Neural cell (in vitro differentiated cells): ENCODE measurements around the gene INTS14. TPM values are rescaled to one million over a fixed set of nuclear protein-coding genes. Genes with fewer than 3 reads are reported as not detected.

ENCODE experiments used
- H2AFZ ChIP-seq: fragments of 200-600, 300-800 bp; sonication (generic), shearing (Covaris generic); 2 replicates; pipeline ENCODE4 v1.6.0; 2014; ENCODE audit warnings: low read depth, mild to moderate bottlenecking, antibody characterized with exemption, low read length, moderate library complexity
- H3F3A ChIP-seq: fragments of 200-600 bp; shearing (Covaris generic); 2 replicates; pipeline ENCODE4 v1.6.1; 2016; ENCODE audit warnings: mild to moderate bottlenecking, moderate library complexity, mixed read lengths, antibody characterized with exemption, low read length; ENCODE audit not compliant: insufficient read depth, poor library complexity, severe bottlenecking
- H3K27ac ChIP-seq: fragments of 200-600, 300-800 bp; sonication (generic), shearing (Covaris generic); 2 replicates; pipeline ENCODE4 v1.5.1; 2014; ENCODE audit warnings: mild to moderate bottlenecking, low read length, moderate library complexity
- H3K27me3 ChIP-seq: fragments of 300-800, 200-600 bp; sonication (generic), shearing (Covaris generic); 2 replicates; pipeline ENCODE4 v1.6.0; 2014; ENCODE audit warnings: mild to moderate bottlenecking, low read depth, low read length, moderate library complexity; ENCODE audit not compliant: insufficient read depth
- H3K36me3 ChIP-seq: fragments of 300-800, 200-600 bp; sonication (generic), shearing (Covaris generic); 2 replicates; pipeline ENCODE4 v1.5.1; 2014; ENCODE audit warnings: mild to moderate bottlenecking, antibody characterized with exemption, low read length, moderate library complexity; ENCODE audit not compliant: insufficient read depth
- H3K4me2 ChIP-seq: fragments of 300-800, 200-600 bp; sonication (generic), shearing (Covaris generic); 2 replicates; pipeline ENCODE4 v1.6.0; 2014; ENCODE audit warnings: mild to moderate bottlenecking, low read length
- H3K4me3 ChIP-seq: fragments of 300-800, 200-600 bp; sonication (generic), shearing (Covaris generic); 2 replicates; pipeline ENCODE4 v1.5.1; 2014; ENCODE audit warnings: mild to moderate bottlenecking, low read length, moderate library complexity
- H3K79me2 ChIP-seq: fragments of 200-600 bp; shearing (Covaris generic); replicated peaks from 2 replicates; pipeline ENCODE4 v1.6.0; 2014; ENCODE audit warnings: mild to moderate bottlenecking, low read length, moderate library complexity; ENCODE audit not compliant: insufficient read depth
- H3K9ac ChIP-seq: fragments of 300-800, 200-600 bp; sonication (generic), shearing (Covaris generic); 2 replicates; pipeline ENCODE4 v1.6.1; 2016; ENCODE audit warnings: mild to moderate bottlenecking, low read length, mixed read lengths
- H3K9me2 ChIP-seq: fragments of 200-600 bp; shearing (Covaris generic); 2 replicates; pipeline ENCODE4 v1.6.1; 2016; ENCODE audit warnings: mild to moderate bottlenecking, low read length, mixed read lengths; ENCODE audit not compliant: insufficient read depth
- H3K9me3 ChIP-seq: fragments of 200-600, 300-800 bp; sonication (generic), shearing (Covaris generic); 2 replicates; pipeline ENCODE4 v1.6.1; 2016; ENCODE audit warnings: mild to moderate bottlenecking, mixed run types, low read length, moderate library complexity, mixed read lengths
- H4K20me1 ChIP-seq: fragments of 200-600 bp; shearing (Covaris generic); 2 replicates; pipeline ENCODE4 v1.6.1; 2016; ENCODE audit warnings: mild to moderate bottlenecking, mixed run types; ENCODE audit not compliant: insufficient read depth
- EP300 ChIP-seq: fragments of 450-650 bp; conservative IDR thresholded peaks from 2 replicates; pipeline ENCODE4 v1.6.1; 2014; ENCODE audit warnings: antibody characterized with exemption, mild to moderate bottlenecking, moderate library complexity; ENCODE audit not compliant: poor library complexity, severe bottlenecking
- EZH2 ChIP-seq: fragments of 200-600, 300-800 bp; shearing (Covaris generic), sonication (generic); IDR thresholded peaks from 2 replicates; pipeline ENCODE4 v1.6.1; 2014; ENCODE audit warnings: antibody characterized with exemption, low read length, borderline replicate concordance, mild to moderate bottlenecking; ENCODE audit not compliant: insufficient read depth, poor library complexity, severe bottlenecking
- MXI1 ChIP-seq: fragments of 450-650 bp; conservative IDR thresholded peaks from 2 replicates; pipeline ENCODE4 v1.6.1; 2014; ENCODE audit warnings: antibody characterized with exemption, mild to moderate bottlenecking; ENCODE audit not compliant: poor library complexity, severe bottlenecking
- POLR2AphosphoS5 ChIP-seq: IDR thresholded peaks from 2 replicates; pipeline ENCODE4 v1.6.1; 2012
- RAD21 ChIP-seq: fragments of 450-650 bp; conservative IDR thresholded peaks from 2 replicates; pipeline ENCODE4 v1.6.1; 2014; ENCODE audit warnings: antibody characterized with exemption, mild to moderate bottlenecking, moderate library complexity
- SMC3 ChIP-seq: fragments of 450-650 bp; conservative IDR thresholded peaks from 2 replicates; pipeline ENCODE4 v1.6.1; 2014; ENCODE audit warnings: antibody characterized with exemption, mild to moderate bottlenecking, moderate library complexity; ENCODE audit not compliant: poor library complexity
- TAF1 ChIP-seq: IDR thresholded peaks from 2 replicates; pipeline ENCODE4 v1.6.1; 2012; ENCODE audit warnings: low read depth
- polyA plus RNA-seq: library from polyadenylated mRNA; depleted of rRNA; stranded (reverse); fragments of >200 nt; gene quantifications from 2 replicates; pipeline ENCODE4 v1.2.3, GENCODE V29; 2014
- TF ChIP-seq, protein P1 (sequence below): fragments of 450-650 bp; IDR thresholded peaks from 2 replicates; pipeline ENCODE4 v1.5.1; 2014; ENCODE audit warnings: antibody characterized with exemption, mild to moderate bottlenecking, moderate library complexity; ENCODE audit not compliant: poor library complexity, severe bottlenecking
- TF ChIP-seq, protein P2 (sequence below): IDR thresholded peaks from 2 replicates; pipeline ENCODE4 v1.6.1; 2012; ENCODE audit warnings: borderline replicate concordance

Gene INTS14
- polyA plus RNA-seq, 1 donor from 2014 or later, result 49.7 TPM

DNA sequence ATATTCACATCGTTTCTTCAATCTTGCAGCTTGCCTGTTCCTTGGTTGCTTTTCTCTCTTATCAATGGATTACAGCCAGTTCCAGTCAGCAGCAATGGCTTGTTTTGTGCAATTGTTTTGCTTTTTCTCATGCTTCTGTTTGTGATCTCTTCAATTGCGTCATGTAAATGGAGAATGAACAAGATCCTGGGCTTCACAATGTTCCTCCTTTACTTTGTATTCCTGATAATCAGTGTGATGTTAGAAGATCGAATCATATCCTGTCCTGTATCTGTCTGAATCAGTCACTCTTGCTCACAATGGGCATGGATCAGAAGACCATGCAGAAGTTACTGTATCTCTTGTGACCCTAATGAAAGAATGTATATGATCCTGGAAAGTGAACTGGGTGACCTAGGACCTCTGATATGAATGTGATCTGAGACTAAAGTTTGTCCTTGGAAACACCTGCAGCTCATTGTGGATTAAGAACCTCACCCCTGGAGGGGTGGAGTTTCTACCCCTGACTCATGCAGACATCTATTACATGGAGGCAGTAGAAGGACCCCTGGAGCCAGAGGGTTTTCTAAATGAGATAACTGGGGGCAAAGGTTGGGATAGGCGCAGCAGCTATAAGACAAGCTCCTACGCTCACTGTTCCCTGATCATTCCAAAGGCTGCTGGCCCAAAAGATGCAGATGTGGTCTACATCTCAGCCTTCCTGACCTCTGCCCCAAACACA, 43.0 kb upstream of the INTS14 start:
- no peak for TF ChIP-seq RAD21
- TF ChIP-seq SMC3, result no peak
- TF ChIP-seq EZH2, result no peak
- TF ChIP-seq, protein P1, sequence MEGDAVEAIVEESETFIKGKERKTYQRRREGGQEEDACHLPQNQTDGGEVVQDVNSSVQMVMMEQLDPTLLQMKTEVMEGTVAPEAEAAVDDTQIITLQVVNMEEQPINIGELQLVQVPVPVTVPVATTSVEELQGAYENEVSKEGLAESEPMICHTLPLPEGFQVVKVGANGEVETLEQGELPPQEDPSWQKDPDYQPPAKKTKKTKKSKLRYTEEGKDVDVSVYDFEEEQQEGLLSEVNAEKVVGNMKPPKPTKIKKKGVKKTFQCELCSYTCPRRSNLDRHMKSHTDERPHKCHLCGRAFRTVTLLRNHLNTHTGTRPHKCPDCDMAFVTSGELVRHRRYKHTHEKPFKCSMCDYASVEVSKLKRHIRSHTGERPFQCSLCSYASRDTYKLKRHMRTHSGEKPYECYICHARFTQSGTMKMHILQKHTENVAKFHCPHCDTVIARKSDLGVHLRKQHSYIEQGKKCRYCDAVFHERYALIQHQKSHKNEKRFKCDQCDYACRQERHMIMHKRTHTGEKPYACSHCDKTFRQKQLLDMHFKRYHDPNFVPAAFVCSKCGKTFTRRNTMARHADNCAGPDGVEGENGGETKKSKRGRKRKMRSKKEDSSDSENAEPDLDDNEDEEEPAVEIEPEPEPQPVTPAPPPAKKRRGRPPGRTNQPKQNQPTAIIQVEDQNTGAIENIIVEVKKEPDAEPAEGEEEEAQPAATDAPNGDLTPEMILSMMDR, result no peak
- TF ChIP-seq, protein P2, sequence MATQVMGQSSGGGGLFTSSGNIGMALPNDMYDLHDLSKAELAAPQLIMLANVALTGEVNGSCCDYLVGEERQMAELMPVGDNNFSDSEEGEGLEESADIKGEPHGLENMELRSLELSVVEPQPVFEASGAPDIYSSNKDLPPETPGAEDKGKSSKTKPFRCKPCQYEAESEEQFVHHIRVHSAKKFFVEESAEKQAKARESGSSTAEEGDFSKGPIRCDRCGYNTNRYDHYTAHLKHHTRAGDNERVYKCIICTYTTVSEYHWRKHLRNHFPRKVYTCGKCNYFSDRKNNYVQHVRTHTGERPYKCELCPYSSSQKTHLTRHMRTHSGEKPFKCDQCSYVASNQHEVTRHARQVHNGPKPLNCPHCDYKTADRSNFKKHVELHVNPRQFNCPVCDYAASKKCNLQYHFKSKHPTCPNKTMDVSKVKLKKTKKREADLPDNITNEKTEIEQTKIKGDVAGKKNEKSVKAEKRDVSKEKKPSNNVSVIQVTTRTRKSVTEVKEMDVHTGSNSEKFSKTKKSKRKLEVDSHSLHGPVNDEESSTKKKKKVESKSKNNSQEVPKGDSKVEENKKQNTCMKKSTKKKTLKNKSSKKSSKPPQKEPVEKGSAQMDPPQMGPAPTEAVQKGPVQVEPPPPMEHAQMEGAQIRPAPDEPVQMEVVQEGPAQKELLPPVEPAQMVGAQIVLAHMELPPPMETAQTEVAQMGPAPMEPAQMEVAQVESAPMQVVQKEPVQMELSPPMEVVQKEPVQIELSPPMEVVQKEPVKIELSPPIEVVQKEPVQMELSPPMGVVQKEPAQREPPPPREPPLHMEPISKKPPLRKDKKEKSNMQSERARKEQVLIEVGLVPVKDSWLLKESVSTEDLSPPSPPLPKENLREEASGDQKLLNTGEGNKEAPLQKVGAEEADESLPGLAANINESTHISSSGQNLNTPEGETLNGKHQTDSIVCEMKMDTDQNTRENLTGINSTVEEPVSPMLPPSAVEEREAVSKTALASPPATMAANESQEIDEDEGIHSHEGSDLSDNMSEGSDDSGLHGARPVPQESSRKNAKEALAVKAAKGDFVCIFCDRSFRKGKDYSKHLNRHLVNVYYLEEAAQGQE, result no peak
- no peak for TF ChIP-seq TAF1
- no peak overlapping the region for H2AFZ ChIP-seq
- H3K27me3 ChIP-seq, result no peaks in the 10 kb centered on the region

DNA sequence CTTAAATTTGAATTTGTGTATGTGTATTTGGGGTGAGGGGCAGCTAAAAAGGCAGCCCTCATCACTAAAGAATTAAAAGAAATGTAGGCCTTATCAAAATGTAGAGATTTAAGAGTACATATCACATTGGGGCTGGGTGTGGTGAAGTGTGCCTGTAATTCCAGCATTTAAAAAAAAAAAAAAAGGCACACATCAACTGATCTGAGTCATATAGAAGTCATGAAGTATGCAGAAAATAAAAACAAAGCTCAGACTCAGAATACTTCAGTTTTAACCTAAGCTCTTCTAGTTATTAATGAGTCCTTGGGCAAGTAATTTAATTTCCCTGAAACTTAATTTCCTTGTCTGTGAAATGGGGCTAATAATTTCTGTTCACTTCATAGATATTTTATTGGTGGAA, 42.4 kb upstream of the INTS14 start:
- H3K27me3 ChIP-seq, result no peaks in the 10 kb centered on the region
- H3K9me3 ChIP-seq, result no peaks in the 10 kb centered on the region
- H3F3A ChIP-seq, result no peaks in the 10 kb centered on the region
- H3K9ac ChIP-seq, result no peak overlapping the region
- no peaks in the 10 kb centered on the region for H3K36me3 ChIP-seq
- H3K4me2 ChIP-seq, result no peak overlapping the region
- no peak for TF ChIP-seq MXI1
- TF ChIP-seq POLR2AphosphoS5, result no peak
- TF ChIP-seq, protein P2, result no peak
- no peak for TF ChIP-seq TAF1
- no peak for TF ChIP-seq SMC3
- TF ChIP-seq, protein P1, result no peak
- no peak for TF ChIP-seq EP300
- TF ChIP-seq EZH2, result no peak
- no peak for TF ChIP-seq RAD21
- H2AFZ ChIP-seq, result no peak overlapping the region
- H3K9me2 ChIP-seq, result no peaks in the 10 kb centered on the region
- no peaks in the 10 kb centered on the region for H4K20me1 ChIP-seq
- no peak overlapping the region for H3K27ac ChIP-seq
- no peaks in the 10 kb centered on the region for H3K79me2 ChIP-seq
- no peak overlapping the region for H3K4me3 ChIP-seq

More for the DNA sequence above, 43.0 kb upstream of the INTS14 start:
- Histone ChIP-seq H3K36me3 (no peaks in the 10 kb centered on the region), H3K9ac (no peak overlapping the region), H3K4me2 (no peak overlapping the region), H3K27ac (no peak overlapping the region), H3K79me2 (no peaks in the 10 kb centered on the region), H3K9me2 (no peaks in the 10 kb centered on the region), H4K20me1 (no peaks in the 10 kb centered on the region), H3K9me3 (no peaks in the 10 kb centered on the region), H3F3A (no peaks in the 10 kb centered on the region), H3K4me3 (no peak overlapping the region)
